HCT116 (cell line): ENCODE measurements around the gene CLEC4F. TPM values are rescaled to one million over a fixed set of nuclear protein-coding genes. Genes with fewer than 3 reads are reported as not detected.

Experiments used
- ATAC-seq: fragments of 200-7000 bp; cut with Tn5 transposase; 2 replicates; pipeline ENCODE4 v1.9.1; 2020; ENCODE audit warnings: mild to moderate bottlenecking, moderate library complexity
- BruUV-seq: library from RNA; stranded (reverse); fragments of 400-500 nt; replicated peaks from 2 replicates; lab custom pipeline; 2021; lab: Mats Ljungman, UMichigan
- CTCF ChIA-PET: fragments of 300-600 bp; sonication (Branson Sonifier 250); formaldehyde crosslinking; loops from one replicate; lab custom pipeline; 2021; ENCODE audit warnings: antibody characterized with exemption; lab: Charles Lee
- POLR2A ChIA-PET: fragments of 300-600, 350-600 bp; sonication (Branson Sonifier 250); formaldehyde crosslinking; loops from one replicate; lab custom pipeline; 2021; ENCODE audit warnings: antibody characterized with exemption; lab: Charles Lee
- RAD21 ChIA-PET, 2 experiments: fragments of 300-600 bp; sonication (Branson Sonifier 250); formaldehyde crosslinking; loops; one replicate each; lab custom pipeline; 2023; ENCODE audit warnings: low total read pairs in 2 of 2; ENCODE audit not compliant: uncharacterized antibody in 2 of 2, unreplicated experiment in 2 of 2, low non-redundant PET in 1 of 2; lab: Charles Lee
- DNase-seq: peaks from one replicate; pipeline ENCODE4 v3.0.0-alpha.2; 2010; ENCODE audit warnings: low read depth, low spot score
- H2AFZ ChIP-seq: fragments of 200-600 bp; shearing (Covaris generic), sonication (generic); 2 replicates; pipeline ENCODE4 v1.6.1; 2017; ENCODE audit warnings: low read depth, mixed run types, mixed read lengths, antibody characterized with exemption, low read length; ENCODE audit not compliant: poor library complexity, severe bottlenecking
- H3K27ac ChIP-seq: 2 replicates; pipeline ENCODE4 v1.5.1; 2012; ENCODE audit warnings: low read depth, low read length
- H3K27me3 ChIP-seq: fragments of 200-600 bp; sonication (generic); 2 replicates; pipeline ENCODE4 v1.6.1; 2016; ENCODE audit warnings: mixed run types, low read length, mixed read lengths; ENCODE audit not compliant: insufficient read depth
- H3K36me3 ChIP-seq, 2 experiments: fragments of 200-500 bp in 1 of 2; fragments of 200-600 bp in 1 of 2; sonication (Bioruptor generic) in 1 of 2; sonication (generic) in 1 of 2; 2 replicates each; pipeline versions ENCODE4 v1.5.1 to v1.6.1; 2014 to 2016; ENCODE audit warnings: low read length in 2 of 2, inconsistent platforms in 1 of 2, mixed read lengths in 1 of 2, mixed run types in 1 of 2; ENCODE audit not compliant: insufficient read depth in 2 of 2, control insufficient read depth in 1 of 2
- H3K4me1 ChIP-seq, 2 experiments: fragments of 200-600 bp in 1 of 2; sonication (generic) in 1 of 2; 2 replicates each; pipeline versions ENCODE4 v1.5.1 to v1.6.1; 2012 to 2017; ENCODE audit warnings: low read length in 2 of 2, inconsistent platforms in 1 of 2, mild to moderate bottlenecking in 1 of 2, mixed read lengths in 1 of 2, mixed run types in 1 of 2, moderate library complexity in 1 of 2; ENCODE audit not compliant: insufficient read depth in 2 of 2, control insufficient read depth in 1 of 2
- H3K4me2 ChIP-seq: fragments of 200-600 bp; sonication (generic); 2 replicates; pipeline ENCODE4 v1.6.1; 2017; ENCODE audit warnings: mixed run types, low read length, mixed read lengths
- H3K4me3 ChIP-seq, 2 experiments: fragments of 200-600 bp in 1 of 2; sonication (generic) in 1 of 2; replicated peaks in 1 of 2; 2 replicates each; pipeline ENCODE4 v1.5.1; 2011 to 2016; ENCODE audit warnings: low read length in 2 of 2, control low read depth in 1 of 2, low read depth in 1 of 2, mild to moderate bottlenecking in 1 of 2, mixed read lengths in 1 of 2, mixed run types in 1 of 2
- H3K79me2 ChIP-seq: fragments of 200-600 bp; sonication (generic); 2 replicates; pipeline ENCODE4 v1.6.1; 2017; ENCODE audit warnings: mild to moderate bottlenecking, mixed run types, low read length, moderate library complexity, mixed read lengths; ENCODE audit not compliant: insufficient read depth
- H3K9ac ChIP-seq: fragments of 200-600 bp; sonication (generic); 2 replicates; pipeline ENCODE4 v1.6.1; 2016; ENCODE audit warnings: low read length, mixed read lengths
- H3K9me2 ChIP-seq: fragments of 200-600 bp; sonication (generic), shearing (Covaris generic); 2 replicates; pipeline ENCODE4 v1.6.1; 2017; ENCODE audit warnings: mixed run types, mild to moderate bottlenecking, moderate library complexity; ENCODE audit not compliant: insufficient read depth
- H3K9me3 ChIP-seq, 2 experiments: fragments of 200-500 bp in 1 of 2; fragments of 200-600 bp in 1 of 2; sonication (Bioruptor generic) in 1 of 2; sonication (generic) in 1 of 2; 2 replicates each; pipeline ENCODE4 v1.6.1; 2014 to 2017; ENCODE audit warnings: low read length in 2 of 2, mixed read lengths in 2 of 2, inconsistent platforms in 1 of 2, low read depth in 1 of 2, mild to moderate bottlenecking in 1 of 2, mixed run types in 1 of 2, moderate library complexity in 1 of 2; ENCODE audit not compliant: control insufficient read depth in 1 of 2, insufficient read depth in 1 of 2
- H4K20me1 ChIP-seq: fragments of 200-600 bp; sonication (generic), shearing (Covaris generic); 2 replicates; pipeline ENCODE4 v1.6.1; 2017; ENCODE audit warnings: mixed run types, mild to moderate bottlenecking, moderate library complexity; ENCODE audit not compliant: insufficient read depth
- ATF3 ChIP-seq: IDR thresholded peaks from 2 replicates; pipeline ENCODE4 v1.6.1; 2012
- CBX3 ChIP-seq: IDR thresholded peaks from 2 replicates; pipeline ENCODE4 v1.6.1; 2012; ENCODE audit warnings: low read depth
- CEBPB ChIP-seq: IDR thresholded peaks from 2 replicates; pipeline ENCODE4 v1.6.1; 2012; ENCODE audit warnings: low read depth
- CTCF ChIP-seq, 3 experiments: fragments of 200-600 bp in 1 of 3; sonication (generic) in 1 of 3; IDR thresholded peaks in 2 of 3; conservative IDR thresholded peaks in 1 of 3; 2 replicates each; pipeline ENCODE4 v1.5.1; 2012 to 2017; ENCODE audit warnings: low read depth in 2 of 3, low read length in 2 of 3, antibody characterized with exemption in 1 of 3, borderline replicate concordance in 1 of 3, control low read depth in 1 of 3, mild to moderate bottlenecking in 1 of 3, mixed read lengths in 1 of 3, mixed run types in 1 of 3, moderate library complexity in 1 of 3; ENCODE audit not compliant: insufficient read depth in 1 of 3
- EGR1 ChIP-seq: IDR thresholded peaks from 2 replicates; pipeline ENCODE4 v1.6.1; 2012; ENCODE audit warnings: low read depth
- ELF1 ChIP-seq: IDR thresholded peaks from 2 replicates; pipeline ENCODE4 v1.6.1; 2012; ENCODE audit warnings: low read depth, borderline replicate concordance
- EZH2 ChIP-seq: fragments of 200-600 bp; sonication (generic); IDR thresholded peaks from 2 replicates; pipeline ENCODE4 v1.6.1; 2017; ENCODE audit warnings: antibody characterized with exemption, mixed run types
- EZH2phosphoT487 ChIP-seq: fragments of 200-600 bp; IDR thresholded peaks from 2 replicates; pipeline ENCODE4 v1.6.1; 2018; ENCODE audit warnings: antibody characterized with exemption, borderline replicate concordance
- FOSL1 ChIP-seq: IDR thresholded peaks from 2 replicates; pipeline ENCODE4 v1.6.1; 2012; ENCODE audit warnings: low read depth
- POLR2A ChIP-seq: IDR thresholded peaks from 2 replicates; pipeline ENCODE4 v1.7.0; 2011; ENCODE audit warnings: borderline replicate concordance; ENCODE audit not compliant: insufficient read depth, insufficient read length; ENCODE audit errors: extremely low read depth
- POLR2AphosphoS5 ChIP-seq: IDR thresholded peaks from 2 replicates; pipeline ENCODE4 v1.6.1; 2011; ENCODE audit warnings: mild to moderate bottlenecking, low read depth, low read length, moderate library complexity
- SIN3A ChIP-seq: IDR thresholded peaks from 2 replicates; pipeline ENCODE4 v1.6.1; 2012; ENCODE audit warnings: low read depth
- SP1 ChIP-seq: IDR thresholded peaks from 2 replicates; pipeline ENCODE4 v1.6.1; 2012; ENCODE audit warnings: low read depth
- SRF ChIP-seq: IDR thresholded peaks from 2 replicates; pipeline ENCODE4 v1.6.1; 2012; ENCODE audit warnings: low read depth
- TCF7L2 ChIP-seq: IDR thresholded peaks from 2 replicates; pipeline ENCODE4 v1.7.0; 2011; ENCODE audit warnings: borderline replicate concordance, inconsistent platforms; ENCODE audit not compliant: insufficient read depth, insufficient read length; ENCODE audit errors: extremely low read depth
- YY1 ChIP-seq: IDR thresholded peaks from 2 replicates; pipeline ENCODE4 v1.6.1; 2011; ENCODE audit warnings: low read length, low read depth, moderate library complexity, mild to moderate bottlenecking; ENCODE audit not compliant: insufficient replicate concordance; ENCODE audit errors: extremely low read depth
- ZBTB33 ChIP-seq: IDR thresholded peaks from 2 replicates; pipeline ENCODE4 v1.6.1; 2011; ENCODE audit warnings: mild to moderate bottlenecking, low read length, moderate library complexity; ENCODE audit not compliant: insufficient replicate concordance; ENCODE audit errors: extremely low read depth
- ZFX ChIP-seq: fragments of 450-650 bp; IDR thresholded peaks from 2 replicates; pipeline ENCODE4 v1.6.1; 2017
- ZNF274 ChIP-seq: fragments of 200-500 bp; sonication (Bioruptor generic); IDR thresholded peaks from 2 replicates; pipeline ENCODE4 v1.6.1; 2014; ENCODE audit warnings: mild to moderate bottlenecking, low read depth, low read length, inconsistent platforms
- intact Hi-C: fragments of 100-400 bp; cut with micrococcal nuclease; formaldehyde crosslinking; loops from 2 replicates; pipeline ENCODE4 v1.10.0; 2022
- total RNA-seq: library from RNA; stranded (reverse); gene quantifications from one replicate; pipeline ENCODE4 v1.2.1, GENCODE V29; 2021; ENCODE audit not compliant: unreplicated experiment

Gene CLEC4F
- total RNA-seq, 1 experiment from 2014 or later: not detected

- DNase-seq (no peak), ATAC-seq (peak; percentile 50; the same call in 1 of the 2 replicates)
- no peaks in the 10 kb centered on the region for H3K36me3 ChIP-seq
- H3K27ac ChIP-seq: no peak overlapping the region
- CTCF ChIA-PET: interaction anchor here (1.1 kb wide), 1 partner anchor 93 kb away, joined by 3 read pairs; no protein-coding TSS in a partner anchor
- RAD21 ChIA-PET: no interaction called here
- POLR2A ChIA-PET: no interaction called here
- no peak overlapping the region for H2AFZ ChIP-seq
- H3K4me3 ChIP-seq: no peak overlapping the region
- H3K4me2 ChIP-seq: no peak overlapping the region
- H3K4me1 ChIP-seq: peaks cover 0 to 21% of the 10 kb centered on the region in 2 experiments; a peak in 3 of 4 replicates
- TF ChIP-seq FOSL1 (no peak), CEBPB (no peak), CTCF (IDR thresholded peaks at IDR 0.05 in 2 of 3, conservative IDR thresholded peaks at IDR 0.05 in 1 of 3; ENCODE audit: borderline replicate concordance in 1 of 3, insufficient read depth in 1 of 3, low read depth in 2 of 3, low read length in 2 of 3) (no peak), ZNF274 (no peak), EZH2 (no peak), TCF7L2 (no peak), CBX3 (no peak), ATF3 (no peak), POLR2A (no peak), SP1 (no peak), ZBTB33 (no peak), SIN3A (no peak), ELF1 (no peak), POLR2AphosphoS5 (no peak), EZH2phosphoT487 (no peak), EGR1 (no peak), SRF (no peak), YY1 (no peak), ZFX (no peak)
- no TSS peak for BruUV-seq
- H3K79me2 ChIP-seq: no peaks in the 10 kb centered on the region
- H3K9me2 ChIP-seq: no peaks in the 10 kb centered on the region
- intact Hi-C loops: loop anchor here (10.0 kb wide), 1 partner anchor 95 kb away; no protein-coding TSS in a partner anchor
- H3K27me3 ChIP-seq: no peaks in the 10 kb centered on the region
- no peak overlapping the region for H3K9ac ChIP-seq
- H4K20me1 ChIP-seq: no peaks in the 10 kb centered on the region
- no peaks in the 10 kb centered on the region for H3K9me3 ChIP-seq
These were observed 40.4 kb downstream of the CLEC4F start for GRCh38 chr2:70779911-70780545.
